ENCODE data around the gene CHD2.

The CHD2 gene

DNA sequence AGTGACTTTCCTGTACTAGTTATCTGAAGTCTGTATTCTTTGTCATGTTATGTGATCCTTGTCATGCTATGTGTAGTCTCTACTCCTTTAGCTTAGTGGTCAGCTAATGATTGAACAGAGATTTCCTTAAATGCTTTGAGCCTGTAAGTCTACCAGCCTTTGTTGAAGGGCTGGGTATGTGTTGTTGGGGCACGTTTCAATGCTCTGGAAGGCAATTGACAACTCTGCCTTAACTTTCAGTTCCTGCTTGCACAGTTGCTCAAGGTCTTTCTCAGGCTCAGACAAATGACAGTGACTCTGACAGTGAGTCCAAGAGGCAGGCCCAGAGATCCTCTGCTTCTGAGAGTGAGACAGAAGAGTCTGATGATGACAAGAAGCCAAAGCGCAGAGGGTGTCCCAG lies 89.3 kb downstream of the CHD2 start:
- TF ChIP-seq, protein P1, sequence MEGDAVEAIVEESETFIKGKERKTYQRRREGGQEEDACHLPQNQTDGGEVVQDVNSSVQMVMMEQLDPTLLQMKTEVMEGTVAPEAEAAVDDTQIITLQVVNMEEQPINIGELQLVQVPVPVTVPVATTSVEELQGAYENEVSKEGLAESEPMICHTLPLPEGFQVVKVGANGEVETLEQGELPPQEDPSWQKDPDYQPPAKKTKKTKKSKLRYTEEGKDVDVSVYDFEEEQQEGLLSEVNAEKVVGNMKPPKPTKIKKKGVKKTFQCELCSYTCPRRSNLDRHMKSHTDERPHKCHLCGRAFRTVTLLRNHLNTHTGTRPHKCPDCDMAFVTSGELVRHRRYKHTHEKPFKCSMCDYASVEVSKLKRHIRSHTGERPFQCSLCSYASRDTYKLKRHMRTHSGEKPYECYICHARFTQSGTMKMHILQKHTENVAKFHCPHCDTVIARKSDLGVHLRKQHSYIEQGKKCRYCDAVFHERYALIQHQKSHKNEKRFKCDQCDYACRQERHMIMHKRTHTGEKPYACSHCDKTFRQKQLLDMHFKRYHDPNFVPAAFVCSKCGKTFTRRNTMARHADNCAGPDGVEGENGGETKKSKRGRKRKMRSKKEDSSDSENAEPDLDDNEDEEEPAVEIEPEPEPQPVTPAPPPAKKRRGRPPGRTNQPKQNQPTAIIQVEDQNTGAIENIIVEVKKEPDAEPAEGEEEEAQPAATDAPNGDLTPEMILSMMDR (IDR thresholded peaks at IDR 0.05), result no peak
- Histone ChIP-seq H3K27ac (no peak overlapping the region), H3K4me3 (no peak overlapping the region)
- no peak for DNase-seq (ENCODE audit: low spot score)

DNA sequence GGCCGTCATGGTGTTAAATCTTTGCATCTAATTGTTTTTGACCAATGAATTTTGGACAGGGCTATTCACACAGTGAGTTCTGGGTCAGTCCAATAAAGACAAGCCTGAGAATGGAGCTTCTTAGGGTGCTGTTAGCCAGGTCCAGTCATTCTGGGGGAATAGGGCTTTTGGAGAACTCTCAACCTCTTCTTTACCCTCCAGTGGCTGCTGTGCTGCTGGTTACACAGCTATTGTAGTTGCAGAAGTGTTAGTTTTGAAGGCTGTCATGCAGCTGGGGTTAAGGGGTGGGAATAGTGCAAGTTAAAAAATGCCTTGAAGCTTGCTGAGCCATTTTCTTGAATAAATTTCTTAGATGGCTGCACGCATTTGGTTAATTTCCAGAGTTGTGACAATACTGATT lies 89.9 kb downstream of the CHD2 start:
- no peak for DNase-seq (ENCODE audit: low spot score)
- TF ChIP-seq, protein P1 (IDR thresholded peaks at IDR 0.05), result no peak
- no peak overlapping the region for H3K27ac ChIP-seq
- H3K4me3 ChIP-seq, result no peak overlapping the region

DNA sequence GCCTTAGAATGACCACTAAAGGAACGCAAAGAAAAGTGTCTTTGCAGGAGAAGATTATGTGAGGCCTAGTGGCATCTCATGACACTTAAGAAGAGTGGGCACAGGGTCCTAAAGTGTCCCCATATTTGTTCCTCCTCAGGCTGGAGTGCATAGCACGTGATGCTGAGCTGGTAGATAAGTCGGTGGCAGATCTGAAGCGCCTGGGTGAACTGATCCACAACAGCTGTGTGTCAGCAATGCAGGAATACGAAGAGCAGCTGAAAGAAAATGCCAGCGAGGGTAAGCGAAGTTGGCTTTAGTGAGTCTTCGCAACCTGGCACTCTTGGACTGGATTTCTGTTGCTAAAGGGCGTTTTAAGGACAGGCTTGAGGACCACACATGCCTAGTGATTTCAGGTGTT lies 92.6 kb downstream of the CHD2 start:
- TF ChIP-seq, protein P1 (IDR thresholded peaks at IDR 0.05), result no peak
- DNase-seq (ENCODE audit: low spot score), result no peak
- H3K27ac ChIP-seq, result no peak overlapping the region
- H3K4me3 ChIP-seq, result no peak overlapping the region

DNA sequence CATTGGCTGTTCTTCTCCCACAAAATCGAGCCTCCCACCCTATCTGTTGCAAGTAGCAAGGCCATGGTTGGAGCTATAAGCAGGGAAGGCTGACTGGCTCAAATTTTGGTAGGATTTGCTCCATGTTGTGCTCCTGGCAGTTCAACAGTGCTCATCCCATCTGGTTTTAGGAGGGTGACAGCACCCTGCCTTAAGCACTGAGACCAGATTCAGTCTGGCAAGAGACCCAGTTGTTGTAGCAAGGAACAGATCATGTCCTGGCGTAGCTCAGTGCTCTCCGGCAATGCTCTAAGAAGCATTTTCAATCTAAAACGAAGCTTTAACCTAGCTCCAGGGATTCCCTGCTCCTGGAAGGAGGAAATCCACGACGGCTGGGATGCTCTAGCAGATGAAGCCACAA lies 97.7 kb downstream of the CHD2 start:
- DNase-seq (ENCODE audit: low spot score), result no peak
- no peak overlapping the region for H3K4me3 ChIP-seq
- TF ChIP-seq, protein P1 (IDR thresholded peaks at IDR 0.05), result no peak
- no peak overlapping the region for H3K27ac ChIP-seq

DNA sequence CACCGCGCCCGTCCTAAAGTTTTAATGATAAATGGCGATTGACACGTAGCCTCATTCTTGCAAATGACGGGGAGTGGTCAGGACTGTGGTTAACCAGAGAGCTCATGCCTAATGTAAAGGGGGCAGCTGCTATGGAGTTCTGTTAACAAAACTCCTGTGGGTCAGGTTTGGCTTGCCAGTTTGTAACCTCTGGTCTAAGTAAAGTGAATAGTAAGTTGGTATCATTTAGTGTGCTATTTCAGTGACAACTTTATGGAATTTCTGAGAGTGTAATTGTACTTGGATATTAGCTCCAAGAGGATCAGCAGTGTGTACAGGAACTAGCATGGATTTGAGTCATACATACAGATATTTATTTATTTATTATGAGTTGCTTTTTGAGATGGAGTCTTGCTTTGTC lies 101.0 kb downstream of the CHD2 start:
- Histone ChIP-seq H3K27ac (no peak overlapping the region), H3K4me3 (no peak overlapping the region)
- DNase-seq (ENCODE audit: low spot score), result no peak
- TF ChIP-seq, protein P1 (IDR thresholded peaks at IDR 0.05), result no peak

DNA sequence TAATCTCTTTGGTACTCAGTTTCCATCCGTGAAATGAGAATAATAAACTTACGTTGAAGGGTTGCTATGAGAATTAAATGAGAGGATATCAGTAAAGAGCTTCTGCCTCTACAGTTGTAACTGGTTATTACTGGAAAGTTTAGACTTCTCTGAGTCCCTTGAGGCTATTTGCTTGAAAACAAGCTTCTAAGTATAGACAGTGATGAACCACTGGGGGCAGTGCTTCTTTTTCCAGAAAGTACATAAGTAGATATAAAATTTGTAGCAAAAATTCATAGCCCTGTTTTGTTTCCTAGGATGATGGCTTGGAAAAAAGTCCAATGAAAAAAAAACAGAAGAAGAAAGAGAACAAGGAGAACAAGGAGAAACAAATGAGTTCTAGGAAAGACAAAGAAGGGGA lies 101.8 kb downstream of the CHD2 start:
- no peak overlapping the region for H3K4me3 ChIP-seq
- no peak for DNase-seq (ENCODE audit: low spot score)
- H3K27ac ChIP-seq, result no peak overlapping the region
- TF ChIP-seq, protein P1 (IDR thresholded peaks at IDR 0.05), result no peak

DNA sequence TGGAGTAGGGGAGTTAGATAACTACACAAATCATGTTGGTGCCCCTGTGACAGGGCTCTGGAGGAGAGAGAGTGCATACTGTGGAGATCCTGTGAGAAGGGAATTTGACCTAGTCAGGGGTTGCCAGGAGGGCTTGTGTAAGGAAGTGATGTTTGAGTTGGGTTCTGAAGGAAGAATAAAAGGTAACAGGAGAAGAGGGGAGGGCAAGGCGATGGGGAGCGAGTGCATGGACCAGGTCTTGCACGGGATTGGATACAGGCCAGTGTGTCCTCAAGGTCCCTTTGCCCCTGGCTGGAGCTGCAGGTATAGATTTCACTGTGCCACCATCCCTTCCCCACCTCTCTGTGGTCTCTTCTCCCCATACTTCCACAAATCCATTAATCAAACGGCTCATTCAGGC lies 105.0 kb downstream of the CHD2 start:
- no peak overlapping the region for H3K4me3 ChIP-seq
- no peak for DNase-seq (ENCODE audit: low spot score)
- H3K27ac ChIP-seq, result no peak overlapping the region
- TF ChIP-seq, protein P1 (IDR thresholded peaks at IDR 0.05), result no peak
